Hepatocyte (in vitro differentiated cells): ENCODE measurements around the gene SH2B3. TPM values are rescaled to one million over a fixed set of nuclear protein-coding genes. Genes with fewer than 3 reads are reported as not detected.

Experiments
- DNase-seq: peaks from one replicate; pipeline ENCODE4 v3.0.0-alpha.2; 2016; ENCODE audit warnings: low spot score
- H2AFZ ChIP-seq: fragments of 200-600 bp; sonication (generic); 2 replicates; pipeline ENCODE4 v1.6.0; 2016; ENCODE audit warnings: antibody characterized with exemption, mild to moderate bottlenecking
- H3K27ac ChIP-seq: fragments of 200-600 bp; sonication (generic); 2 replicates; pipeline ENCODE4 v1.5.1; 2016; ENCODE audit warnings: mild to moderate bottlenecking
- H3K27me3 ChIP-seq: fragments of 200-600 bp; sonication (generic); 2 replicates; pipeline ENCODE4 v1.6.1; 2016
- H3K36me3 ChIP-seq: fragments of 200-600 bp; sonication (generic); replicated peaks from 2 replicates; pipeline ENCODE4 v1.5.1; 2016; ENCODE audit warnings: low read depth; ENCODE audit not compliant: insufficient read depth
- H3K4me1 ChIP-seq: fragments of 200-600 bp; sonication (generic); 2 replicates; pipeline ENCODE4 v1.5.1; 2016; ENCODE audit warnings: mild to moderate bottlenecking, moderate library complexity; ENCODE audit not compliant: insufficient read depth
- H3K4me2 ChIP-seq: fragments of 200-600 bp; sonication (generic); 2 replicates; pipeline ENCODE4 v1.6.0; 2016
- H3K4me3 ChIP-seq: fragments of 200-600 bp; sonication (generic); 2 replicates; pipeline ENCODE4 v1.5.1; 2016; ENCODE audit warnings: mild to moderate bottlenecking
- H3K79me2 ChIP-seq: fragments of 200-600 bp; sonication (generic); 2 replicates; pipeline ENCODE4 v1.6.0; 2017; ENCODE audit warnings: mild to moderate bottlenecking
- H3K9me2 ChIP-seq: fragments of 200-600 bp; sonication (generic); replicated peaks from 2 replicates; pipeline ENCODE4 v1.6.0; 2017; ENCODE audit warnings: mild to moderate bottlenecking; ENCODE audit not compliant: insufficient read depth
- H3K9me3 ChIP-seq: fragments of 200-600 bp; sonication (generic); 2 replicates; pipeline ENCODE4 v1.5.1; 2016; ENCODE audit warnings: low read depth, mild to moderate bottlenecking
- H4K20me1 ChIP-seq: fragments of 200-600 bp; sonication (generic); 2 replicates; pipeline ENCODE4 v1.6.0; 2016; ENCODE audit warnings: mild to moderate bottlenecking; ENCODE audit not compliant: insufficient read depth, poor library complexity, severe bottlenecking
- EZH2 ChIP-seq: fragments of 200-600 bp; sonication (generic); IDR thresholded peaks from 2 replicates; pipeline ENCODE4 v1.6.1; 2016; ENCODE audit warnings: antibody characterized with exemption, mild to moderate bottlenecking, borderline replicate concordance
- EZH2phosphoT487 ChIP-seq: fragments of 200-600 bp; sonication (generic); IDR thresholded peaks from one replicate; pipeline ENCODE4 v1.6.1; 2018; ENCODE audit warnings: antibody characterized with exemption, mild to moderate bottlenecking, low read depth, moderate library complexity; ENCODE audit not compliant: unreplicated experiment, severe bottlenecking
- WGBS: methylation state at CpG from one replicate; pipeline ENCODE4 v1.1.6; 2016; ENCODE audit warnings: low lambda C conversion rate; ENCODE audit errors: missing lambda C conversion rate; 5-methylcytosine and 5-hydroxymethylcytosine counted together
- polyA plus RNA-seq: library from polyadenylated mRNA; unstranded; fragments of >200 nt; fragmentation: Nextera tagmentation; extraction: Ambion mirVana; gene quantifications from 2 replicates; pipeline ENCODE4 v1.2.1, GENCODE V29; 2016
- total RNA-seq: library from RNA; depleted of rRNA; stranded (reverse); fragments of >200 nt; gene quantifications from 2 replicates; pipeline ENCODE4 v1.2.3, GENCODE V29; 2014
- TF ChIP-seq, protein P1 (sequence below): fragments of 200-600 bp; sonication (generic); IDR thresholded peaks from 2 replicates; pipeline ENCODE4 v1.5.1; 2016; ENCODE audit warnings: antibody characterized with exemption, mild to moderate bottlenecking; ENCODE audit not compliant: poor library complexity

Gene SH2B3
- total and polyA plus RNA-seq, 2 experiments from 2014 or later = 5.3 to 5.5 TPM

GRCh38 chr12:111446631-111447570 lies 41.2 kb downstream of the SH2B3 start:
- WGBS = 95% methylated on average over 20 of the region's 20 CpGs

DNA sequence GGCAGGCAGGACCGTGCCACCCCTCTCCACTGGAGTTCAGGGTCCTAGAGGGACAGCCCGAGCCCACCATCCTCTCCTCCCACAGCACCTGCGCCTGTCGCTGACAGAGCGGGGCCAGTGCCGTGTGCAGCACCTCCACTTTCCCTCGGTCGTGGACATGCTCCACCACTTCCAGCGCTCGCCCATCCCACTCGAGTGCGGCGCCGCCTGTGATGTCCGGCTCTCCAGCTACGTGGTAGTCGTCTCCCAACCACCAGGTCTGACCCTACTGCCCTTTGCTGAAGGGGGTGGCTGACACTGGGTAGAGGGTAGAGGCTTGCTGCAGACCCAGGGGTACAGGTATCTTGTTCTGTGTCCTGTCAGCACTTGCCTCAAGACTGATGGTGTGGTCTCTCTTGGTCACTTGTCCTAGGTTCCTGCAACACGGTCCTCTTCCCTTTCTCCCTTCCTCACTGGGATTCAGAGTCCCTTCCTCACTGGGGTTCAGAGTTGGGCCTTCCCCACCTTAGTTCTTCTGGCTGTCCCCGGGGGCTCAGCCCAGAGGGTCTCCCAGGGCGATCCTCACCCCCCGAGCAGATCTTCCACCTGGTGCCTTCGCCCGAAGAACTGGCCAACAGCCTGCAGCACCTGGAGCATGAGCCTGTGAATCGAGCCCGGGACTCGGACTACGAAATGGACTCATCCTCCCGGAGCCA lies 42.0 kb downstream of the SH2B3 start:
- no peak for DNase-seq
- TF ChIP-seq EZH2phosphoT487 (no peak), EZH2 (no peak)
- TF ChIP-seq, protein P1, sequence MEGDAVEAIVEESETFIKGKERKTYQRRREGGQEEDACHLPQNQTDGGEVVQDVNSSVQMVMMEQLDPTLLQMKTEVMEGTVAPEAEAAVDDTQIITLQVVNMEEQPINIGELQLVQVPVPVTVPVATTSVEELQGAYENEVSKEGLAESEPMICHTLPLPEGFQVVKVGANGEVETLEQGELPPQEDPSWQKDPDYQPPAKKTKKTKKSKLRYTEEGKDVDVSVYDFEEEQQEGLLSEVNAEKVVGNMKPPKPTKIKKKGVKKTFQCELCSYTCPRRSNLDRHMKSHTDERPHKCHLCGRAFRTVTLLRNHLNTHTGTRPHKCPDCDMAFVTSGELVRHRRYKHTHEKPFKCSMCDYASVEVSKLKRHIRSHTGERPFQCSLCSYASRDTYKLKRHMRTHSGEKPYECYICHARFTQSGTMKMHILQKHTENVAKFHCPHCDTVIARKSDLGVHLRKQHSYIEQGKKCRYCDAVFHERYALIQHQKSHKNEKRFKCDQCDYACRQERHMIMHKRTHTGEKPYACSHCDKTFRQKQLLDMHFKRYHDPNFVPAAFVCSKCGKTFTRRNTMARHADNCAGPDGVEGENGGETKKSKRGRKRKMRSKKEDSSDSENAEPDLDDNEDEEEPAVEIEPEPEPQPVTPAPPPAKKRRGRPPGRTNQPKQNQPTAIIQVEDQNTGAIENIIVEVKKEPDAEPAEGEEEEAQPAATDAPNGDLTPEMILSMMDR = no peak
- WGBS = 95% methylated on average over 27 of the region's 28 CpGs
- Histone ChIP-seq H3K4me1 (no peaks in the 10 kb centered on the region), H3K27ac (no peak overlapping the region), H3K4me2 (no peak overlapping the region), H3K79me2 (peaks cover 3% of the 10 kb centered on the region), H3K36me3 (no peaks in the 10 kb centered on the region), H3K27me3 (no peaks in the 10 kb centered on the region), H2AFZ (no peak overlapping the region), H3K9me3 (no peaks in the 10 kb centered on the region), H4K20me1 (no peaks in the 10 kb centered on the region), H3K9me2 (no peaks in the 10 kb centered on the region), H3K4me3 (no peak overlapping the region)

More at GRCh38 chr12:111446631-111447570, 41.2 kb downstream of the SH2B3 start:
- Histone ChIP-seq H3K9me3 (no peaks in the 10 kb centered on the region), H3K27me3 (no peaks in the 10 kb centered on the region), H3K4me2 (no peak overlapping the region), H3K27ac (no peak overlapping the region), H3K4me1 (no peaks in the 10 kb centered on the region), H3K79me2 (peaks cover 3% of the 10 kb centered on the region), H4K20me1 (no peaks in the 10 kb centered on the region), H3K9me2 (no peaks in the 10 kb centered on the region), H3K36me3 (no peaks in the 10 kb centered on the region), H2AFZ (no peak overlapping the region), H3K4me3 (no peak overlapping the region)
- DNase-seq = no peak
- TF ChIP-seq EZH2phosphoT487 = no peak
- TF ChIP-seq, protein P1 = no peak
- no peak for TF ChIP-seq EZH2

GRCh38 chr12:111448266-111448830 lies 42.6 kb downstream of the SH2B3 start:
- 91% methylated on average over 9 of the region's 9 CpGs for WGBS
- H3K79me2 ChIP-seq = peaks cover 3% of the 10 kb centered on the region
- no peak for DNase-seq

More at GRCh38 chr12:111448266-111448830, 42.6 kb downstream of the SH2B3 start:
- Histone ChIP-seq H3K4me1 (no peaks in the 10 kb centered on the region), H3K4me2 (no peak overlapping the region), H3K27ac (no peak overlapping the region), H4K20me1 (no peaks in the 10 kb centered on the region), H2AFZ (no peak overlapping the region), H3K9me3 (no peaks in the 10 kb centered on the region), H3K9me2 (no peaks in the 10 kb centered on the region), H3K27me3 (no peaks in the 10 kb centered on the region), H3K36me3 (no peaks in the 10 kb centered on the region), H3K4me3 (no peak overlapping the region)
- TF ChIP-seq EZH2phosphoT487 (no peak), EZH2 (no peak)
- TF ChIP-seq, protein P1 = no peak
